KOPT-K1 (cell line): Measurements from ENCODE around the gene ZMAT5.

Experiments
- H3K27ac ChIP-seq: fragments of 200-600 bp; sonication (generic); 2 replicates; pipeline ENCODE4 v1.5.1; 2016; ENCODE audit warnings: antibody characterized with exemption, mild to moderate bottlenecking, low read depth, low read length; ENCODE audit not compliant: poor library complexity, severe bottlenecking
- H3K36me3 ChIP-seq: fragments of 200-600 bp; sonication (generic); 2 replicates; pipeline ENCODE4 v1.5.1; 2017; ENCODE audit warnings: antibody characterized with exemption, mild to moderate bottlenecking, low read length, moderate library complexity; ENCODE audit not compliant: insufficient read depth
- H3K9me3 ChIP-seq: fragments of 200-600 bp; sonication (generic); 2 replicates; pipeline ENCODE4 v1.5.1; 2017; ENCODE audit warnings: antibody characterized with exemption, low read length, mild to moderate bottlenecking; ENCODE audit not compliant: insufficient read depth, poor library complexity, severe bottlenecking

Gene ZMAT5

GRCh38 chr22:29689880-29690213 is 77.0 kb downstream of the ZMAT5 start:
- Histone ChIP-seq H3K9me3 (no peaks in the 10 kb centered on the region), H3K36me3 (peaks cover 82% of the 10 kb centered on the region), H3K27ac (no peak overlapping the region)

GRCh38 chr22:29689206-29689879 is 77.5 kb downstream of the ZMAT5 start:
- Histone ChIP-seq H3K36me3 (peaks cover 83% of the 10 kb centered on the region), H3K9me3 (no peaks in the 10 kb centered on the region), H3K27ac (no peak overlapping the region)

GRCh38 chr22:29684244-29684643 is 82.6 kb downstream of the ZMAT5 start:
- Histone ChIP-seq H3K9me3 (no peaks in the 10 kb centered on the region), H3K36me3 (peaks cover 87% of the 10 kb centered on the region), H3K27ac (no peak overlapping the region)

- Histone ChIP-seq H3K36me3 (peaks cover 93% of the 10 kb centered on the region), H3K27ac (no peak overlapping the region), H3K9me3 (no peaks in the 10 kb centered on the region)
These were observed 83.3 kb downstream of the ZMAT5 start for GRCh38 chr22:29683536-29683935.
